SH-SY5Y (cell line): ENCODE measurements around the gene STAP1.

Experiments used
- GATA2 ChIP-seq: IDR thresholded peaks from 2 replicates; pipeline ENCODE4 v1.6.1; 2011; ENCODE audit warnings: mild to moderate bottlenecking, low read depth, low read length
- GATA3 ChIP-seq: IDR thresholded peaks from 2 replicates; pipeline ENCODE4 v1.6.1; 2011; ENCODE audit warnings: low read depth, mild to moderate bottlenecking, low read length, moderate library complexity

DNA sequence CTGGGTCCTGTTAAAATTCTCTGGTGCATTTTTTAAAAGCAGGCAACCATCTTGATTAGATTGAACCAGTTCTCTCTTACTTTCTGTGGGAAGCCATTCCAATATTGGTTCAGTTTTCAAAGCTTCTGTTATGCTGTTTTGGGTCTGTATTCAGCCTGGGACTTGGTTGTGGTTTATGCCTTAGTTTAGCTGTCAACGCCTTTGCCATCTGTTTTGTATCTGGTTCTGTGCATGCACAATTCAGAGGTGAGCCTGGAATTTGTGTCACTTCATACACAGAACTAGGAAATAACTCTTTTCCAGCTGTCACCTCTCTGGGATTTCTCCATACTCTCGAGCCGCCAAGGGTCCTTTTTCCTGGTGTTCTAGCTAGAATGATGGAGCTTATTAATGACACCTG lies 46.2 kb downstream of the STAP1 start:
- TF ChIP-seq GATA2: no peak
- TF ChIP-seq GATA3: no peak
